Gastroesophageal sphincter (tissue), 4 donors: Measurements from ENCODE around the gene ATAD5. TPM values are rescaled to one million over a fixed set of nuclear protein-coding genes. Genes with fewer than 3 reads are reported as not detected.

Source experiments
- ATAC-seq: fragments of 150-250 bp; one replicate; pipeline ENCODE4 v1.9.1; 2016; ENCODE audit warnings: mild to moderate bottlenecking, moderate library complexity
- H3K27ac ChIP-seq, 4 donors: fragments of 200-600 bp; sonication (generic) in 3 of 4; 1 replicate in 3 of 4; 2 replicates in 1 of 4; pipeline ENCODE4 v1.5.1; 2016 to 2019
- H3K27me3 ChIP-seq: fragments of 200-600 bp; sonication (generic); one replicate; pipeline ENCODE4 v1.5.1; 2019
- H3K36me3 ChIP-seq, 2 donors: fragments of 200-600 bp; sonication (generic); one replicate each; pipeline ENCODE4 v1.5.1; 2019; ENCODE audit warnings: control low read depth in 1 of 2
- H3K4me1 ChIP-seq, 3 donors: fragments of 200-600 bp; sonication (generic); 1 replicate in 2 of 3; 2 replicates in 1 of 3; pipeline ENCODE4 v1.5.1; 2016 to 2019; ENCODE audit warnings: control low read depth in 2 of 3
- H3K4me3 ChIP-seq, 2 donors: fragments of 200-600 bp; sonication (generic); one replicate each; pipeline ENCODE4 v1.5.1; 2019; ENCODE audit warnings: mild to moderate bottlenecking in 1 of 2, moderate library complexity in 1 of 2
- H3K9me3 ChIP-seq, 3 donors: fragments of 200-600 bp; sonication (generic); one replicate each; pipeline ENCODE4 v1.5.1; 2017 to 2019; ENCODE audit warnings: control low read depth in 2 of 3
- EP300 ChIP-seq: sonication (generic); formaldehyde crosslinking; IDR thresholded peaks from one replicate; pipeline ENCODE4 v1.6.1; 2017; ENCODE audit warnings: antibody characterized with exemption, mild to moderate bottlenecking
- POLR2A ChIP-seq, 2 donors: fragments of 450-650 bp; IDR thresholded peaks; one replicate each; pipeline ENCODE4 v1.6.1; 2017; ENCODE audit warnings: antibody characterized with exemption in 2 of 2, mild to moderate bottlenecking in 2 of 2, moderate library complexity in 1 of 2
- POLR2AphosphoS5 ChIP-seq: sonication (generic); formaldehyde crosslinking; IDR thresholded peaks from one replicate; pipeline ENCODE4 v1.6.1; 2017; ENCODE audit warnings: antibody characterized with exemption
- WGBS, 2 donors: methylation state at CpG; one replicate each; pipeline ENCODE4 v1.1.5; 2018; ENCODE audit warnings: low coverage in 1 of 2; 5-methylcytosine and 5-hydroxymethylcytosine counted together
- total RNA-seq, 4 donors: library from RNA; depleted of rRNA; stranded (reverse); fragments of >200 nt; gene quantifications; one replicate each; pipeline ENCODE4 v1.1.0, GENCODE V29; 2016
- TF ChIP-seq, protein P1 (sequence below), 4 experiments: fragments of 200-600 bp in 2 of 4; fragments of 450-650 bp in 2 of 4; sonication (generic) in 1 of 4; IDR thresholded peaks; one replicate each; pipeline ENCODE4 v1.5.1; 2017 to 2019; ENCODE audit warnings: antibody characterized with exemption in 4 of 4, mild to moderate bottlenecking in 2 of 4, moderate library complexity in 2 of 4

Gene ATAD5
- total RNA-seq, 4 donors from 2014 or later, result 0.47 to 1.7 (median 0.86) TPM

DNA sequence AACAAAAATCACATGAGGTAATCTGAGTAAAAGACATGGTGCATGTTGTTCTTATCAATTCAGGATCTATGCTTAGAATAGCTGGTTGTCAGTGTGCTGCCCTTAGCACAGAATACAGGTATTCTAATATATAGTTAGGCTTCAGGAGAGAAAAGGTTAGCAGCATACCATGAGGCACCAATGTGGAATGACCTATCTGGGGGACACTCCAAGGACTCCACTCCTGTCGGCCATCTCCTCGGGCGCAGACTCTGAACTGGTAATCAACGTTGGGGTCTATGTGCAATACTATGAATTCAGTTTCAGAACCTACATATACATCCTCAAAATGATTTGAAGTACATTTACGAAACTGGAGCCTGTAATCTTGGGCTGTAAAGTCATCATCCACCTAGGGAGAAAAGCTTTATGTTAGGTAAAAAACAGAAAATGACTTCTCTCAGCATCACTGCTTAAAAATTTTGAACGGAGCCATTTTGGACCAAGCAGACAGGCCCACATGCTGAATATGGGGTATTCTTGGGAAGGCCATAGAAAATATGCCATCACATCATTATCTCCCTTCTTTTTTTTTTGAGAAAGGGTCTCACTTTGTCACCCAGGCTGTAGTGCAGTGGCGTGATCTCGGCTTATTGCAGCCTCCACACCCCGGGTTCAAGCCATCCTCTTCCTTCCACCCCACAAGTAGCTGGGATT is 38.3 kb upstream of the ATAD5 start:
- no peaks in the 10 kb centered on the region for H3K27me3 ChIP-seq
- peaks cover 0 to 89% of the 10 kb centered on the region in 2 donors for H3K36me3 ChIP-seq
- H3K4me1 ChIP-seq, result no peaks in the 10 kb centered on the region
- WGBS, 2 donors, result 79 to 82% methylated on average over 5 to 9 of the region's 9 CpGs
- TF ChIP-seq EP300 (no peak), POLR2AphosphoS5 (no peak)
- no peak overlapping the region for H3K27ac ChIP-seq
- ATAC-seq, result no peak
- no peak overlapping the region for H3K4me3 ChIP-seq
- no peaks in the 10 kb centered on the region for H3K9me3 ChIP-seq

- H3K9me3 ChIP-seq, result no peaks in the 10 kb centered on the region
- peaks cover 0 to 83% of the 10 kb centered on the region in 2 donors for H3K36me3 ChIP-seq
- H3K4me1 ChIP-seq, result no peaks in the 10 kb centered on the region
- no peaks in the 10 kb centered on the region for H3K27me3 ChIP-seq
- TF ChIP-seq, protein P1, sequence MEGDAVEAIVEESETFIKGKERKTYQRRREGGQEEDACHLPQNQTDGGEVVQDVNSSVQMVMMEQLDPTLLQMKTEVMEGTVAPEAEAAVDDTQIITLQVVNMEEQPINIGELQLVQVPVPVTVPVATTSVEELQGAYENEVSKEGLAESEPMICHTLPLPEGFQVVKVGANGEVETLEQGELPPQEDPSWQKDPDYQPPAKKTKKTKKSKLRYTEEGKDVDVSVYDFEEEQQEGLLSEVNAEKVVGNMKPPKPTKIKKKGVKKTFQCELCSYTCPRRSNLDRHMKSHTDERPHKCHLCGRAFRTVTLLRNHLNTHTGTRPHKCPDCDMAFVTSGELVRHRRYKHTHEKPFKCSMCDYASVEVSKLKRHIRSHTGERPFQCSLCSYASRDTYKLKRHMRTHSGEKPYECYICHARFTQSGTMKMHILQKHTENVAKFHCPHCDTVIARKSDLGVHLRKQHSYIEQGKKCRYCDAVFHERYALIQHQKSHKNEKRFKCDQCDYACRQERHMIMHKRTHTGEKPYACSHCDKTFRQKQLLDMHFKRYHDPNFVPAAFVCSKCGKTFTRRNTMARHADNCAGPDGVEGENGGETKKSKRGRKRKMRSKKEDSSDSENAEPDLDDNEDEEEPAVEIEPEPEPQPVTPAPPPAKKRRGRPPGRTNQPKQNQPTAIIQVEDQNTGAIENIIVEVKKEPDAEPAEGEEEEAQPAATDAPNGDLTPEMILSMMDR (IDR thresholded peaks at IDR 0.05), result no peak
- TF ChIP-seq POLR2AphosphoS5, result no peak
- no peak for TF ChIP-seq EP300
- TF ChIP-seq POLR2A (IDR thresholded peaks at IDR 0.05), result no peak
- WGBS, 2 donors, result 89 to 94% methylated on average over 3 to 5 of the region's 5 CpGs
- no peak overlapping the region for H3K4me3 ChIP-seq
- ATAC-seq, result no peak
- H3K27ac ChIP-seq, result no peak overlapping the region
Measured at GRCh38 chr17:30794372-30794771, 37.4 kb upstream of the ATAD5 start.

DNA sequence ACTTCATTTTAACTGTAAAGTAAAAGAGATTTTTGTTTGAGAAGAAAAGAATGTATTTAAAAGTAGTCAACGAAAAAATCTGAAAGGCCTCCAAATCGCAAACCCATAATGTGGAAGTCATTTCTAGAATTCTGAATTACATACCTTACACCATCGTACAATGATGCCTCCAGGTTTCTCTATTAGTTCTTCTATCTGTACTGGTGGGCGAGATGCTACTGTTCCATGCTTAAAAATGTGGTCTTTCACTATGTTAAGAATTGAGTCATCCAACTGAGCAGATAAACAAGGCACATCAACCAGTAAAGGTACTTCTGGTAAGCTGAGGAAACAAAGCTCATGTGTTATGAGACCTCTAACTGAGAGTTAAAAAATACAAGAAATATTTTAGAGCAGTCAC is 35.8 kb upstream of the ATAD5 start:
- WGBS, 2 donors, result 85% methylated on average over 4 of the region's 4 CpGs
- no peak overlapping the region for H3K4me3 ChIP-seq
- no peaks in the 10 kb centered on the region for H3K4me1 ChIP-seq
- no peaks in the 10 kb centered on the region for H3K27me3 ChIP-seq
- no peak overlapping the region for H3K27ac ChIP-seq
- no peak for TF ChIP-seq POLR2A (IDR thresholded peaks at IDR 0.05)
- TF ChIP-seq, protein P1 (IDR thresholded peaks at IDR 0.05), result no peak
- no peak for TF ChIP-seq EP300
- TF ChIP-seq POLR2AphosphoS5, result no peak
- no peak for ATAC-seq
- H3K9me3 ChIP-seq, result no peaks in the 10 kb centered on the region
- H3K36me3 ChIP-seq, result peaks cover 0 to 81% of the 10 kb centered on the region in 2 donors

- Histone ChIP-seq H3K4me1 (peaks cover 0 to 7% (median 0%) of the 10 kb centered on the region in 3 donors), H3K36me3 (peaks cover 0 to 59% of the 10 kb centered on the region in 2 donors)
Measured at GRCh38 chr17:30801671-30802070, 30.1 kb upstream of the ATAD5 start.

DNA sequence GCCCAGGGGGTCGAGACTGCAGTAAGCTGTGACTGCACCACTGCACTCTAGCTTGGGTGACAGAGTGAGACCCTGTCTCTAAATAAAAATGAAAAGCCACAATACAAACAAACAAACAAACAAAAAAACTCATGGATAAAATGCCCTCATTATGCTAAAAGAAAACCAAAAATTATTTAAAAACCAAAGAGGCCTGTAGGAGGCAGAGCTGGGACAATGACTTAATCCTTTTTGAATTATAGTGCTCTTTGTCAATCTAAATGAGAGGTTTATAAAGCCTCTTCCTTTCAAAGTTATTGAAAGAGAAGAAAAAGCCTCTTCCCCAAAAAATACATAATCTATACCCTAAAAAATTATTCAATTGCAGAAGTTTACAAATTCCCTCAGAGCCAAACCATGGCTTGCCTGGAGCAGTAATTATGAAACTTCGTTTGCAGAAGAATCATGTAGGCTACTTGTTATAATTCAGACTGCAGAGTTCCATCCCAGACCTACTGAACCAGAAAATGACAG is 25.8 kb upstream of the ATAD5 start:
- peaks cover 0 to 36% of the 10 kb centered on the region in 2 donors for H3K36me3 ChIP-seq

More at GRCh38 chr17:30801671-30802070, 30.1 kb upstream of the ATAD5 start:
- WGBS, 2 donors, result 100% methylated on average over 1 of the region's 1 CpG
- ATAC-seq, result no peak
- TF ChIP-seq POLR2A (IDR thresholded peaks at IDR 0.05) (no peak), POLR2AphosphoS5 (no peak), EP300 (no peak)
- TF ChIP-seq, protein P1 (IDR thresholded peaks at IDR 0.05), result no peak
- Histone ChIP-seq H3K9me3 (no peaks in the 10 kb centered on the region), H3K4me3 (no peak overlapping the region), H3K27ac (no peak overlapping the region), H3K27me3 (no peaks in the 10 kb centered on the region)

More for the DNA sequence above, 25.8 kb upstream of the ATAD5 start:
- TF ChIP-seq POLR2A (IDR thresholded peaks at IDR 0.05), result no peak
- TF ChIP-seq, protein P1 (IDR thresholded peaks at IDR 0.05), result peak in 1 of 4 experiments; percentile 3
- TF ChIP-seq EP300, result no peak
- H3K27ac ChIP-seq, result no peak overlapping the region
- H3K9me3 ChIP-seq, result no peaks in the 10 kb centered on the region
- H3K27me3 ChIP-seq, result no peaks in the 10 kb centered on the region
- no peak for ATAC-seq
- peaks cover 0 to 8% (median 0%) of the 10 kb centered on the region in 3 donors for H3K4me1 ChIP-seq
- WGBS, 2 donors, result 93% methylated on average over 2 of the region's 2 CpGs
- H3K4me3 ChIP-seq, result no peak overlapping the region
